ENCODE measurements around the gene SLC44A1. TPM values are rescaled to one million over a fixed set of nuclear protein-coding genes. Genes with fewer than 3 reads are reported as not detected.

Gene SLC44A1
- total RNA-seq, 4 donors from 2014 or later, result 9.9 to 53.8 (median 40.8) TPM

- TF ChIP-seq CTCF (IDR thresholded peaks at IDR 0.05) (no peak), POLR2A (IDR thresholded peaks at IDR 0.05) (no peak)
- no peak for DNase-seq
- Histone ChIP-seq H3K4me1 (peaks cover 0 to 30% (median 0%) of the 10 kb centered on the region in 4 donors), H3K27ac (no peak overlapping the region), H3K4me3 (peak overlapping the region in 2 of 4 donors; percentile 9 to 96), H3K9me3 (no peaks in the 10 kb centered on the region), H3K36me3 (no peaks in the 10 kb centered on the region), H3K27me3 (no peaks in the 10 kb centered on the region)
These were observed 2.3 kb downstream of the SLC44A1 start for GRCh38 chr9:105246656-105247173.

GRCh38 chr9:105248691-105249090 lies 4.2 kb downstream of the SLC44A1 start:
- H3K4me1 ChIP-seq, result peaks cover 0 to 30% (median 0%) of the 10 kb centered on the region in 4 donors
- no peak overlapping the region for H3K27ac ChIP-seq
- H3K36me3 ChIP-seq, result no peaks in the 10 kb centered on the region
- TF ChIP-seq POLR2A (IDR thresholded peaks at IDR 0.05) (no peak), CTCF (IDR thresholded peaks at IDR 0.05) (no peak)
- no peak for DNase-seq
- H3K9me3 ChIP-seq, result no peaks in the 10 kb centered on the region
- no peak overlapping the region for H3K4me3 ChIP-seq
- H3K27me3 ChIP-seq, result no peaks in the 10 kb centered on the region

GRCh38 chr9:105251133-105251532 lies 6.7 kb downstream of the SLC44A1 start:
- peak overlapping the region in 2 of 4 donors; percentile 12 to 27 for H3K27ac ChIP-seq
- no peak for TF ChIP-seq CTCF (IDR thresholded peaks at IDR 0.05)
- no peak for TF ChIP-seq POLR2A (IDR thresholded peaks at IDR 0.05)

GRCh38 chr9:105251733-105252404 lies 7.4 kb downstream of the SLC44A1 start:
- Histone ChIP-seq H3K4me3 (no peak overlapping the region), H3K27ac (peak overlapping the region in 2 of 4 donors; percentile 27 to 40), H3K9me3 (no peaks in the 10 kb centered on the region), H3K4me1 (peaks cover 0 to 36% (median 0%) of the 10 kb centered on the region in 4 donors), H3K36me3 (no peaks in the 10 kb centered on the region), H3K27me3 (no peaks in the 10 kb centered on the region)
- DNase-seq, result no peak
- no peak for TF ChIP-seq POLR2A (IDR thresholded peaks at IDR 0.05)
- TF ChIP-seq CTCF (IDR thresholded peaks at IDR 0.05), result peak in 3 of 6 experiments; percentile 18 to 47 (median 29)

More at GRCh38 chr9:105251133-105251532, 6.7 kb downstream of the SLC44A1 start:
- no peak for DNase-seq
- H3K27me3 ChIP-seq, result no peaks in the 10 kb centered on the region
- H3K4me1 ChIP-seq, result peaks cover 0 to 42% (median 0%) of the 10 kb centered on the region in 4 donors
- no peaks in the 10 kb centered on the region for H3K9me3 ChIP-seq
- H3K4me3 ChIP-seq, result no peak overlapping the region
- no peaks in the 10 kb centered on the region for H3K36me3 ChIP-seq

- no peaks in the 10 kb centered on the region for H3K9me3 ChIP-seq
- H3K27me3 ChIP-seq, result no peaks in the 10 kb centered on the region
- H3K36me3 ChIP-seq, result no peaks in the 10 kb centered on the region
- H3K4me1 ChIP-seq, result peaks cover 0 to 32% (median 0%) of the 10 kb centered on the region in 4 donors
- H3K27ac ChIP-seq, result peak overlapping the region in 1 of 4 donors; percentile 40
- H3K4me3 ChIP-seq, result no peak overlapping the region
- DNase-seq, result no peak
- TF ChIP-seq CTCF (IDR thresholded peaks at IDR 0.05) (no peak), POLR2A (IDR thresholded peaks at IDR 0.05) (no peak)
These were observed 7.9 kb downstream of the SLC44A1 start for GRCh38 chr9:105252405-105252756.

Data from Peyer's patch (tissue), 4 donors.